Stomach (tissue), 4 donors: ENCODE results near the gene CD68.

Experiments used
- CTCF ChIP-seq, 7 experiments: fragments of 450-650 bp in 4 of 7; fragments of 200-600 bp in 3 of 7; sonication (generic) in 3 of 7; IDR thresholded peaks; one replicate each; pipeline ENCODE4 v1.5.1; 2016 to 2019; ENCODE audit warnings: antibody characterized with exemption in 7 of 7, control low read depth in 2 of 7, mild to moderate bottlenecking in 1 of 7
- EP300 ChIP-seq: sonication (generic); formaldehyde crosslinking; IDR thresholded peaks from one replicate; pipeline ENCODE4 v1.6.1; 2017; ENCODE audit warnings: antibody characterized with exemption
- POLR2A ChIP-seq, 4 donors: fragments of 450-650 bp; IDR thresholded peaks; one replicate each; pipeline ENCODE4 v1.6.1; 2016; ENCODE audit warnings: antibody characterized with exemption in 4 of 4, control low read depth in 2 of 4, mild to moderate bottlenecking in 1 of 4, moderate library complexity in 1 of 4
- POLR2AphosphoS5 ChIP-seq, 3 donors: sonication (generic); formaldehyde crosslinking; IDR thresholded peaks; one replicate each; pipeline ENCODE4 v1.6.1; 2016; ENCODE audit warnings: antibody characterized with exemption in 3 of 3

GRCh38 chr17:7561589-7562207 lies 17.7 kb upstream of the CD68 start, which contains the start of gene SENP3:
- no peak for TF ChIP-seq POLR2A (IDR thresholded peaks at IDR 0.05)
- TF ChIP-seq EP300: no peak
- TF ChIP-seq CTCF (IDR thresholded peaks at IDR 0.05): no peak
- peak in 2 of 3 donors; percentile 64 to 93 for TF ChIP-seq POLR2AphosphoS5 (IDR thresholded peaks at IDR 0.05)
